Mesendoderm (in vitro differentiated cells): Measurements from ENCODE around the gene EXOSC5.
A peak's percentile ranks its signal among the peaks of the same experiment; 100 is the strongest.

Experiments
- DNase-seq: peaks from one replicate; pipeline ENCODE4 v3.0.0; 2013
- H2AK5ac ChIP-seq: 2 replicates; pipeline ENCODE4 v1.6.1; 2013; ENCODE audit warnings: low read length, inconsistent platforms
- H2BK120ac ChIP-seq: 2 replicates; pipeline ENCODE4 v1.6.1; 2013; ENCODE audit warnings: low read depth, mild to moderate bottlenecking, low read length, moderate library complexity, mixed read lengths
- H2BK15ac ChIP-seq: replicated peaks from 2 replicates; pipeline ENCODE4 v1.6.1; 2013; ENCODE audit warnings: low read depth, mild to moderate bottlenecking, moderate library complexity
- H2BK5ac ChIP-seq: 2 replicates; pipeline ENCODE4 v1.6.1; 2013; ENCODE audit warnings: low read length, inconsistent platforms
- H3K18ac ChIP-seq: 2 replicates; pipeline ENCODE4 v1.6.1; 2013; ENCODE audit warnings: mild to moderate bottlenecking, low read length, mixed read lengths
- H3K23ac ChIP-seq: one replicate; pipeline ENCODE4 v1.6.1; 2013; ENCODE audit warnings: low read length
- H3K27ac ChIP-seq: 2 replicates; pipeline ENCODE4 v1.5.1; 2013; ENCODE audit warnings: low read depth, mild to moderate bottlenecking, inconsistent platforms, low read length, moderate library complexity
- H3K27me3 ChIP-seq: 2 replicates; pipeline ENCODE4 v1.6.1; 2013; ENCODE audit warnings: low read length, control low read depth, mild to moderate bottlenecking, inconsistent platforms; ENCODE audit not compliant: insufficient read depth, poor library complexity
- H3K36me3 ChIP-seq: 2 replicates; pipeline ENCODE4 v1.6.1; 2013; ENCODE audit warnings: low read length, inconsistent platforms; ENCODE audit not compliant: control insufficient read depth, insufficient read depth
- H3K4ac ChIP-seq: one replicate; pipeline ENCODE4 v1.6.1; 2013; ENCODE audit warnings: low read depth, mild to moderate bottlenecking, low read length, moderate library complexity
- H3K4me1 ChIP-seq: 2 replicates; pipeline ENCODE4 v1.6.1; 2013; ENCODE audit warnings: low read depth, low read length, inconsistent platforms; ENCODE audit not compliant: control insufficient read depth
- H3K4me2 ChIP-seq: 2 replicates; pipeline ENCODE4 v1.6.1; 2013; ENCODE audit warnings: low read length
- H3K4me3 ChIP-seq: 2 replicates; pipeline ENCODE4 v1.5.1; 2013; ENCODE audit warnings: mild to moderate bottlenecking, low read length
- H3K56ac ChIP-seq: one replicate; pipeline ENCODE4 v1.6.1; 2013; ENCODE audit warnings: low read length
- H3K79me1 ChIP-seq: 2 replicates; pipeline ENCODE4 v1.6.1; 2013; ENCODE audit warnings: low read length, inconsistent platforms
- H3K79me2 ChIP-seq: 2 replicates; pipeline ENCODE4 v1.6.1; 2013; ENCODE audit warnings: mild to moderate bottlenecking, low read length; ENCODE audit not compliant: control insufficient read depth, insufficient read depth
- H3K9ac ChIP-seq: 2 replicates; pipeline ENCODE4 v1.6.1; 2013; ENCODE audit warnings: low read length, inconsistent platforms
- H4K5ac ChIP-seq: one replicate; pipeline ENCODE4 v1.6.1; 2013; ENCODE audit warnings: low read length
- H4K8ac ChIP-seq: one replicate; pipeline ENCODE4 v1.6.1; 2013; ENCODE audit warnings: low read depth, mild to moderate bottlenecking, control low read depth, low read length, moderate library complexity
- WGBS: extraction: QIAGEN DNeasy Blood & Tissue Kit; methylation state at CpG from one replicate; pipeline ENCODE4 v1.1.7; 2013; ENCODE audit warnings: low lambda C conversion rate, missing lambda C conversion rate; ENCODE audit not compliant: insufficient coverage; ENCODE audit errors: extremely low coverage; 5-methylcytosine and 5-hydroxymethylcytosine counted together

The EXOSC5 gene

GRCh38 chr19:41427647-41428480 is 30.7 kb upstream of the EXOSC5 start:
- H3K4me3 ChIP-seq: peak overlapping the region; percentile 3
- DNase-seq: peak; percentile 68

GRCh38 chr19:41426952-41427646 is 29.9 kb upstream of the EXOSC5 start, which contains the start of gene B3GNT8:
Gene B3GNT8, minus strand, starts transcription at chr19:41427374. Its CDS starts 596 bp downstream, at chr19:41426778.
- H3K27ac ChIP-seq: peak within 1 kb of the TSS; percentile 81

More at GRCh38 chr19:41427647-41428480, 30.7 kb upstream of the EXOSC5 start:
- H2BK15ac ChIP-seq: no peak overlapping the region
- peak overlapping the region; percentile 46 for H2BK120ac ChIP-seq
- H3K23ac ChIP-seq: no peak overlapping the region
- peak overlapping the region; percentile 55 for H2BK5ac ChIP-seq
- H3K27ac ChIP-seq: peak overlapping the region; percentile 81
- H4K5ac ChIP-seq: no peak overlapping the region
- no peak overlapping the region for H2AK5ac ChIP-seq
- no peaks in the 10 kb centered on the region for H3K79me2 ChIP-seq
- peaks cover 4% of the 10 kb centered on the region for H3K79me1 ChIP-seq
- peak overlapping the region; percentile 93 for H3K56ac ChIP-seq
- H3K36me3 ChIP-seq: peaks cover 5% of the 10 kb centered on the region
- H3K4ac ChIP-seq: peak overlapping the region; percentile 9
- peak overlapping the region; percentile 84 for H3K4me2 ChIP-seq
- H3K4me1 ChIP-seq: peaks cover 3% of the 10 kb centered on the region
- peak overlapping the region; percentile 72 for H3K9ac ChIP-seq
- no peak overlapping the region for H4K8ac ChIP-seq
- H3K18ac ChIP-seq: peak overlapping the region; percentile 64
- no peaks in the 10 kb centered on the region for H3K27me3 ChIP-seq
- no CpG with 5 or more reads among the region's 23 CpGs for WGBS

GRCh38 chr19:41426116-41426841 is 29.1 kb upstream of the EXOSC5 start:
- no peaks in the 10 kb centered on the region for H3K27me3 ChIP-seq
- H3K4me3 ChIP-seq: no peak overlapping the region
- no peak overlapping the region for H4K5ac ChIP-seq
- no peak overlapping the region for H3K18ac ChIP-seq
- H3K36me3 ChIP-seq: peaks cover 2% of the 10 kb centered on the region
- H3K27ac ChIP-seq: no peak overlapping the region
- H2AK5ac ChIP-seq: no peak overlapping the region
- H3K9ac ChIP-seq: peak overlapping the region; percentile 94
- no peak overlapping the region for H4K8ac ChIP-seq
- H3K56ac ChIP-seq: peak overlapping the region; percentile 96
- H3K4me1 ChIP-seq: peaks cover 3% of the 10 kb centered on the region
- H3K4ac ChIP-seq: no peak overlapping the region
- H2BK5ac ChIP-seq: no peak overlapping the region
- peak overlapping the region; percentile 95 for H3K4me2 ChIP-seq
- H3K79me2 ChIP-seq: no peaks in the 10 kb centered on the region
- WGBS: no CpG with 5 or more reads among the region's 36 CpGs
- H2BK120ac ChIP-seq: no peak overlapping the region
- DNase-seq: no peak
- H2BK15ac ChIP-seq: no peak overlapping the region
- H3K23ac ChIP-seq: peak overlapping the region; percentile 92
- peaks cover 4% of the 10 kb centered on the region for H3K79me1 ChIP-seq

More at GRCh38 chr19:41426952-41427646, 29.9 kb upstream of the EXOSC5 start, which contains the start of gene B3GNT8:
- Histone ChIP-seq H3K79me2 (no peaks in the 10 kb centered on the region), H3K4me2 (peak within 1 kb of the TSS; percentile 95), H3K36me3 (peaks cover 5% of the 10 kb centered on the region), H2AK5ac (no peak within 1 kb of the TSS), H3K4ac (peak within 1 kb of the TSS; percentile 9), H2BK120ac (peak within 1 kb of the TSS; percentile 46), H3K23ac (peak within 1 kb of the TSS; percentile 92), H3K4me3 (peak within 1 kb of the TSS; percentile 69), H2BK15ac (no peak within 1 kb of the TSS), H3K18ac (peak within 1 kb of the TSS; percentile 64), H2BK5ac (peak within 1 kb of the TSS; percentile 55), H4K5ac (no peak within 1 kb of the TSS), H4K8ac (no peak within 1 kb of the TSS), H3K9ac (peak within 1 kb of the TSS; percentile 94), H3K79me1 (peaks cover 4% of the 10 kb centered on the region), H3K27me3 (no peaks in the 10 kb centered on the region), H3K4me1 (peaks cover 3% of the 10 kb centered on the region), H3K56ac (peak within 1 kb of the TSS; percentile 96)
- WGBS: no CpG with 5 or more reads among the region's 19 CpGs
- peak; percentile 94 for DNase-seq

GRCh38 chr19:41425174-41426115 is 28.3 kb upstream of the EXOSC5 start:
- Histone ChIP-seq H3K4me2 (no peak overlapping the region), H4K8ac (no peak overlapping the region)

More at GRCh38 chr19:41425174-41426115, 28.3 kb upstream of the EXOSC5 start:
- H3K4me3 ChIP-seq: no peak overlapping the region
- no peak overlapping the region for H3K23ac ChIP-seq
- H2BK15ac ChIP-seq: no peak overlapping the region
- H3K36me3 ChIP-seq: no peaks in the 10 kb centered on the region
- no peaks in the 10 kb centered on the region for H3K79me2 ChIP-seq
- peaks cover 4% of the 10 kb centered on the region for H3K79me1 ChIP-seq
- no CpG with 5 or more reads among the region's 28 CpGs for WGBS
- H2BK5ac ChIP-seq: no peak overlapping the region
- no peak overlapping the region for H4K5ac ChIP-seq
- H3K4ac ChIP-seq: no peak overlapping the region
- peaks cover 3% of the 10 kb centered on the region for H3K4me1 ChIP-seq
- H3K9ac ChIP-seq: no peak overlapping the region
- DNase-seq: no peak
- H3K27me3 ChIP-seq: no peaks in the 10 kb centered on the region
- no peak overlapping the region for H3K18ac ChIP-seq
- H3K56ac ChIP-seq: no peak overlapping the region
- no peak overlapping the region for H3K27ac ChIP-seq
- no peak overlapping the region for H2AK5ac ChIP-seq
- no peak overlapping the region for H2BK120ac ChIP-seq
